ENCODE data around the gene APBB2.
"Not testable (repeated sequence)": the region's sequence is repeated elsewhere in the genome, so short reads cannot be mapped to it uniquely, and the experiment has no call there.

Gene APBB2

GRCh38 chr4:40923316-40924095 is 290.8 kb downstream of the APBB2 start:
- no peaks in the 10 kb centered on the region for H3K4me1 ChIP-seq (ENCODE audit: control insufficient read depth, insufficient read depth, low read length)
- no peaks in the 10 kb centered on the region for H3K9me3 ChIP-seq (ENCODE audit: control insufficient read depth, low read length)
- no peaks in the 10 kb centered on the region for H3K27me3 ChIP-seq (ENCODE audit: control insufficient read depth, insufficient read depth, low read length, poor library complexity, severe bottlenecking)
- H3K27ac ChIP-seq (ENCODE audit: insufficient read depth, low read depth, low read length, poor library complexity, severe bottlenecking), result no peak overlapping the region
- 93 to 94% methylated on average over 19 of the region's 19 CpGs for WGBS, 2 experiments
- H3K36me3 ChIP-seq (ENCODE audit: control insufficient read depth, insufficient read depth, low read length), result no peaks in the 10 kb centered on the region
- H3K4me3 ChIP-seq (ENCODE audit: insufficient read depth, low read depth, low read length), result no peak overlapping the region

- 89 to 94% methylated on average over 6 of the region's 6 CpGs for WGBS, 2 experiments
- not testable (repeated sequence) for H3K36me3 ChIP-seq (ENCODE audit: control insufficient read depth, insufficient read depth, low read length); H3K27ac ChIP-seq (ENCODE audit: insufficient read depth, low read depth, low read length, poor library complexity, severe bottlenecking); H3K27me3 ChIP-seq (ENCODE audit: control insufficient read depth, insufficient read depth, low read length, poor library complexity, severe bottlenecking); H3K9me3 ChIP-seq (ENCODE audit: control insufficient read depth, low read length); H3K4me1 ChIP-seq (ENCODE audit: control insufficient read depth, insufficient read depth, low read length); H3K4me3 ChIP-seq (ENCODE audit: insufficient read depth, low read depth, low read length)
These were observed 294.4 kb downstream of the APBB2 start for GRCh38 chr4:40919976-40920375.

GRCh38 chr4:40918330-40918729 is 296.0 kb downstream of the APBB2 start:
- Histone ChIP-seq H3K4me3 (ENCODE audit: insufficient read depth, low read depth, low read length) (no peak overlapping the region), H3K4me1 (ENCODE audit: control insufficient read depth, insufficient read depth, low read length) (no peaks in the 10 kb centered on the region), H3K27ac (ENCODE audit: insufficient read depth, low read depth, low read length, poor library complexity, severe bottlenecking) (no peak overlapping the region), H3K36me3 (ENCODE audit: control insufficient read depth, insufficient read depth, low read length) (no peaks in the 10 kb centered on the region), H3K27me3 (ENCODE audit: control insufficient read depth, insufficient read depth, low read length, poor library complexity, severe bottlenecking) (no peaks in the 10 kb centered on the region), H3K9me3 (ENCODE audit: control insufficient read depth, low read length) (no peaks in the 10 kb centered on the region)
- 77% methylated on average over 3 to 4 of the region's 4 CpGs for WGBS, 2 experiments

GRCh38 chr4:40916880-40917279 is 297.5 kb downstream of the APBB2 start:
- 73 to 81% methylated on average over 5 of the region's 5 CpGs for WGBS, 2 experiments
- Histone ChIP-seq H3K36me3 (ENCODE audit: control insufficient read depth, insufficient read depth, low read length) (no peaks in the 10 kb centered on the region), H3K27ac (ENCODE audit: insufficient read depth, low read depth, low read length, poor library complexity, severe bottlenecking) (no peak overlapping the region), H3K4me1 (ENCODE audit: control insufficient read depth, insufficient read depth, low read length) (no peaks in the 10 kb centered on the region), H3K9me3 (ENCODE audit: control insufficient read depth, low read length) (no peaks in the 10 kb centered on the region), H3K4me3 (ENCODE audit: insufficient read depth, low read depth, low read length) (no peak overlapping the region), H3K27me3 (ENCODE audit: control insufficient read depth, insufficient read depth, low read length, poor library complexity, severe bottlenecking) (no peaks in the 10 kb centered on the region)

GRCh38 chr4:40916218-40916555 is 298.2 kb downstream of the APBB2 start:
- Histone ChIP-seq H3K4me3 (ENCODE audit: insufficient read depth, low read depth, low read length) (no peak overlapping the region), H3K4me1 (ENCODE audit: control insufficient read depth, insufficient read depth, low read length) (no peaks in the 10 kb centered on the region), H3K27ac (ENCODE audit: insufficient read depth, low read depth, low read length, poor library complexity, severe bottlenecking) (no peak overlapping the region), H3K36me3 (ENCODE audit: control insufficient read depth, insufficient read depth, low read length) (no peaks in the 10 kb centered on the region), H3K27me3 (ENCODE audit: control insufficient read depth, insufficient read depth, low read length, poor library complexity, severe bottlenecking) (no peaks in the 10 kb centered on the region), H3K9me3 (ENCODE audit: control insufficient read depth, low read length) (no peaks in the 10 kb centered on the region)
- 98 to 99% methylated on average over 2 of the region's 2 CpGs for WGBS, 2 experiments

- no peaks in the 10 kb centered on the region for H3K36me3 ChIP-seq (ENCODE audit: control insufficient read depth, insufficient read depth, low read length)
- H3K9me3 ChIP-seq (ENCODE audit: control insufficient read depth, low read length), result no peaks in the 10 kb centered on the region
- no peaks in the 10 kb centered on the region for H3K4me1 ChIP-seq (ENCODE audit: control insufficient read depth, insufficient read depth, low read length)
- H3K27me3 ChIP-seq (ENCODE audit: control insufficient read depth, insufficient read depth, low read length, poor library complexity, severe bottlenecking), result no peaks in the 10 kb centered on the region
- WGBS, 2 experiments, result 87% methylated on average over 10 to 12 of the region's 12 CpGs
- no peak overlapping the region for H3K27ac ChIP-seq (ENCODE audit: insufficient read depth, low read depth, low read length, poor library complexity, severe bottlenecking)
- no peak overlapping the region for H3K4me3 ChIP-seq (ENCODE audit: insufficient read depth, low read depth, low read length)
These were observed 298.8 kb downstream of the APBB2 start for GRCh38 chr4:40915318-40916217.

- WGBS, 2 experiments, result 94% methylated on average over 15 of the region's 15 CpGs
- Histone ChIP-seq H3K9me3 (ENCODE audit: control insufficient read depth, low read length) (no peaks in the 10 kb centered on the region), H3K36me3 (ENCODE audit: control insufficient read depth, insufficient read depth, low read length) (no peaks in the 10 kb centered on the region), H3K4me3 (ENCODE audit: insufficient read depth, low read depth, low read length) (no peak overlapping the region), H3K27me3 (ENCODE audit: control insufficient read depth, insufficient read depth, low read length, poor library complexity, severe bottlenecking) (no peaks in the 10 kb centered on the region), H3K4me1 (ENCODE audit: control insufficient read depth, insufficient read depth, low read length) (no peaks in the 10 kb centered on the region), H3K27ac (ENCODE audit: insufficient read depth, low read depth, low read length, poor library complexity, severe bottlenecking) (no peak overlapping the region)
These were observed 301.7 kb downstream of the APBB2 start for GRCh38 chr4:40912460-40913184.

- 85 to 86% methylated on average over 5 of the region's 5 CpGs for WGBS, 2 experiments
- no peaks in the 10 kb centered on the region for H3K4me1 ChIP-seq (ENCODE audit: control insufficient read depth, insufficient read depth, low read length)
- H3K4me3 ChIP-seq (ENCODE audit: insufficient read depth, low read depth, low read length), result no peak overlapping the region
- no peak overlapping the region for H3K27ac ChIP-seq (ENCODE audit: insufficient read depth, low read depth, low read length, poor library complexity, severe bottlenecking)
- H3K36me3 ChIP-seq (ENCODE audit: control insufficient read depth, insufficient read depth, low read length), result no peaks in the 10 kb centered on the region
- H3K27me3 ChIP-seq (ENCODE audit: control insufficient read depth, insufficient read depth, low read length, poor library complexity, severe bottlenecking), result no peaks in the 10 kb centered on the region
- no peaks in the 10 kb centered on the region for H3K9me3 ChIP-seq (ENCODE audit: control insufficient read depth, low read length)
These were observed 303.6 kb downstream of the APBB2 start for GRCh38 chr4:40910706-40911105.

- no peak overlapping the region for H3K4me3 ChIP-seq (ENCODE audit: insufficient read depth, low read depth, low read length)
- H3K27me3 ChIP-seq (ENCODE audit: control insufficient read depth, insufficient read depth, low read length, poor library complexity, severe bottlenecking), result no peaks in the 10 kb centered on the region
- 93 to 94% methylated on average over 8 of the region's 8 CpGs for WGBS, 2 experiments
- H3K4me1 ChIP-seq (ENCODE audit: control insufficient read depth, insufficient read depth, low read length), result no peaks in the 10 kb centered on the region
- no peak overlapping the region for H3K27ac ChIP-seq (ENCODE audit: insufficient read depth, low read depth, low read length, poor library complexity, severe bottlenecking)
- no peaks in the 10 kb centered on the region for H3K9me3 ChIP-seq (ENCODE audit: control insufficient read depth, low read length)
- no peaks in the 10 kb centered on the region for H3K36me3 ChIP-seq (ENCODE audit: control insufficient read depth, insufficient read depth, low read length)
These were observed 304.9 kb downstream of the APBB2 start for GRCh38 chr4:40909363-40909876.
